Measurements from ENCODE around the gene TMEM212. TPM values are rescaled to one million over a fixed set of nuclear protein-coding genes. Genes with fewer than 3 reads are reported as not detected.

TMEM212 gene
- total RNA-seq, 1 donor from 2014 or later = not detected

DNA sequence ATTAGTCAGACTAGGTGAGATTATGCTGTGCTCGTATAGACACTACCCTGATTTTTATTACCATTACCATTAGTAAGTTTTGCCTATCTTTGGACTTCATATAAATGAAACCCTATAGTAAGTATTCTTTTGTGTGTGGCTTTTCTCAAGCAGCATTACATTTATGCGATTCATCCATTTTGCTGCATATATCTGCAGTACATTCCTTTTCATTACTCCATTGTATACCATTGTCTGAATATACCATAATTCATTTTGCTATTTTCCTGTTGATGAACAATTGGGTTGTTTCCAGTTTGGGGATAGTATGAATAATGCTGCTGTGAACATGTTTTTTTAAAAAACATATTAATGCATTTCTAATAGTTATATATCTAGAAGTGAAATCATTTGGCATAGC, 45.3 kb downstream of the TMEM212 start:
- H3K4me1 ChIP-seq = peaks cover 8% of the 10 kb centered on the region
- Mint-ChIP-seq H3K4me1 (peaks cover 9% of the 10 kb centered on the region), H3K4me3 (no peak overlapping the region), H3K36me3 (no peaks in the 10 kb centered on the region), H3K9me3 (peaks cover 11% of the 10 kb centered on the region), H3K27me3 (ENCODE audit: insufficient read depth, low read depth) (peaks cover 2% of the 10 kb centered on the region), H3K27ac (no peak overlapping the region)
- no peak overlapping the region for H3K9ac ChIP-seq
- H3K36me3 ChIP-seq = no peaks in the 10 kb centered on the region
- H4K20me1 ChIP-seq (ENCODE audit: low read depth) = no peaks in the 10 kb centered on the region
- no peak for DNase-seq (ENCODE audit: low spot score)
- peaks cover 6% of the 10 kb centered on the region for H3F3A ChIP-seq (ENCODE audit: low read depth)
- H3K9me3 ChIP-seq (ENCODE audit: low read depth) = no peaks in the 10 kb centered on the region
- TF ChIP-seq, protein P1, sequence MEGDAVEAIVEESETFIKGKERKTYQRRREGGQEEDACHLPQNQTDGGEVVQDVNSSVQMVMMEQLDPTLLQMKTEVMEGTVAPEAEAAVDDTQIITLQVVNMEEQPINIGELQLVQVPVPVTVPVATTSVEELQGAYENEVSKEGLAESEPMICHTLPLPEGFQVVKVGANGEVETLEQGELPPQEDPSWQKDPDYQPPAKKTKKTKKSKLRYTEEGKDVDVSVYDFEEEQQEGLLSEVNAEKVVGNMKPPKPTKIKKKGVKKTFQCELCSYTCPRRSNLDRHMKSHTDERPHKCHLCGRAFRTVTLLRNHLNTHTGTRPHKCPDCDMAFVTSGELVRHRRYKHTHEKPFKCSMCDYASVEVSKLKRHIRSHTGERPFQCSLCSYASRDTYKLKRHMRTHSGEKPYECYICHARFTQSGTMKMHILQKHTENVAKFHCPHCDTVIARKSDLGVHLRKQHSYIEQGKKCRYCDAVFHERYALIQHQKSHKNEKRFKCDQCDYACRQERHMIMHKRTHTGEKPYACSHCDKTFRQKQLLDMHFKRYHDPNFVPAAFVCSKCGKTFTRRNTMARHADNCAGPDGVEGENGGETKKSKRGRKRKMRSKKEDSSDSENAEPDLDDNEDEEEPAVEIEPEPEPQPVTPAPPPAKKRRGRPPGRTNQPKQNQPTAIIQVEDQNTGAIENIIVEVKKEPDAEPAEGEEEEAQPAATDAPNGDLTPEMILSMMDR (IDR thresholded peaks at IDR 0.05) = no peak
- TF ChIP-seq EZH2 (IDR thresholded peaks at IDR 0.05) = no peak
- no peak for TF ChIP-seq EZH2phosphoT487 (IDR thresholded peaks at IDR 0.05)
- H3K27me3 ChIP-seq = no peaks in the 10 kb centered on the region
- H3K4me3 ChIP-seq = no peak overlapping the region
- no peak overlapping the region for H2AFZ ChIP-seq (replicated peaks)
- H3K27ac ChIP-seq = no peak overlapping the region
- no peaks in the 10 kb centered on the region for H3K79me2 ChIP-seq (ENCODE audit: low read depth)
- H3K4me2 ChIP-seq = no peak overlapping the region

DNA sequence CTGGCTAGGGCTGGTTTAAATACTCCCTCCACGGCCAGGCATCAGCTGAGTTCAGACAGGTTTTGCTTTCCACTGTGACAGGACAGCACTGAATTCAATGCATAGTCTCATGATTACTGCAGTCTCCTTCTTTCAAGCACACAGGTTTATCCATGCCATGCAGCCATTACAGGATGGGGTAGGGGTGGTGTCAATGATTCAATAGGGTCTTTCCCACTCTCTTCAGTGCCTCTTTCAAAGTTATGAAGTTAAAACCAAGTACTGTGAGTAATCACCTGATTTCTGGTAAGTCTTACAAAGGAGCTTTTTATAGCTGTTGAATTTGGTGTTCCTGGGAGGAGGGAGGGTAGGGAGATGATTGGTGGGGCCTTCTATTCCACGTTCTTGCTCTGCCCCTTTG, 47.2 kb downstream of the TMEM212 start:
- Histone ChIP-seq H3K4me2 (no peak overlapping the region), H3K27ac (no peak overlapping the region), H3K4me1 (no peaks in the 10 kb centered on the region), H3K9ac (no peak overlapping the region), H4K20me1 (ENCODE audit: low read depth) (no peaks in the 10 kb centered on the region), H3K36me3 (no peaks in the 10 kb centered on the region), H3K4me3 (no peak overlapping the region), H3K79me2 (ENCODE audit: low read depth) (no peaks in the 10 kb centered on the region), H3K9me3 (ENCODE audit: low read depth) (no peaks in the 10 kb centered on the region), H3F3A (ENCODE audit: low read depth) (no peaks in the 10 kb centered on the region), H2AFZ (replicated peaks) (no peak overlapping the region), H3K27me3 (no peaks in the 10 kb centered on the region)
- Mint-ChIP-seq H3K27ac (no peak overlapping the region), H3K36me3 (no peaks in the 10 kb centered on the region), H3K9me3 (peaks cover 11% of the 10 kb centered on the region), H3K4me3 (no peak overlapping the region), H3K4me1 (no peaks in the 10 kb centered on the region), H3K27me3 (ENCODE audit: insufficient read depth, low read depth) (peaks cover 2% of the 10 kb centered on the region)
- no peak for DNase-seq (ENCODE audit: low spot score)
- TF ChIP-seq, protein P1 (IDR thresholded peaks at IDR 0.05) = no peak
- TF ChIP-seq EZH2 (IDR thresholded peaks at IDR 0.05) = no peak
- TF ChIP-seq EZH2phosphoT487 (IDR thresholded peaks at IDR 0.05) = no peak

DNA sequence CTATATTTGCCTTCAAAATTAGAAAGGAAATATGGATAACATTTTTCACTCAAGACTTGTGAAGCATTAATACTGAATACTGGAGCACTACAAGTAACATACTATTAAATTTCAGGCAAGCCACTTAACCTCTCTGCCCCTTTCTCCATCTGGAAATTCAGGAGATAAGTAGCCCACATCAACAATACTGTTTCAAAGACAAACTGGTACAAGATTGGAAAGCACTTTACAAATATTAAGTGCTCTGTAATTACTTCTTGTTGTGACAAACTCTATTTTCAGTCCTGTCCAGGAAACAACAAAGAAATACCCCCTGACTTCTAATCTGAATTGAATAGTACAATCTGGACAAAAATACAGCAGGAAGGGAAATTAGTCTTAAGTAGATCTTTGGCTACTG, 49.3 kb downstream of the TMEM212 start:
- Mint-ChIP-seq H3K9me3 (peaks cover 11% of the 10 kb centered on the region), H3K36me3 (no peaks in the 10 kb centered on the region), H3K4me3 (no peak overlapping the region), H3K27me3 (ENCODE audit: insufficient read depth, low read depth) (no peaks in the 10 kb centered on the region), H3K4me1 (no peaks in the 10 kb centered on the region), H3K27ac (no peak overlapping the region)
- DNase-seq (ENCODE audit: low spot score) = no peak
- Histone ChIP-seq H3K27ac (no peak overlapping the region), H2AFZ (replicated peaks) (no peak overlapping the region), H3K9me3 (ENCODE audit: low read depth) (no peaks in the 10 kb centered on the region), H3K4me2 (no peak overlapping the region), H3K4me3 (no peak overlapping the region), H3K9ac (no peak overlapping the region), H3K27me3 (no peaks in the 10 kb centered on the region), H3K79me2 (ENCODE audit: low read depth) (no peaks in the 10 kb centered on the region), H3K4me1 (no peaks in the 10 kb centered on the region), H3K36me3 (no peaks in the 10 kb centered on the region), H3F3A (ENCODE audit: low read depth) (no peaks in the 10 kb centered on the region), H4K20me1 (ENCODE audit: low read depth) (no peaks in the 10 kb centered on the region)
- TF ChIP-seq EZH2phosphoT487 (IDR thresholded peaks at IDR 0.05) = no peak
- TF ChIP-seq, protein P1 (IDR thresholded peaks at IDR 0.05) = no peak
- no peak for TF ChIP-seq EZH2 (IDR thresholded peaks at IDR 0.05)

Data from neural progenitor cell (in vitro differentiated cells).